ENCODE results near the gene MTUS2. TPM values are rescaled to one million over a fixed set of nuclear protein-coding genes. Genes with fewer than 3 reads are reported as not detected.

The MTUS2 gene
- total RNA-seq, 1 experiment from 2014 or later, result not detected

GRCh38 chr13:29402166-29402636, 582.1 kb downstream of the MTUS2 start:
- H3K4me2 ChIP-seq (ENCODE audit: low read length), result no peak overlapping the region
- ChIA-PET CTCF (interaction anchor here (0.6 kb wide), 1 partner anchor 163 kb away, joined by 4 read pairs; no protein-coding TSS in a partner anchor), POLR2A (ENCODE audit: unreplicated experiment) (no interaction called here)
- no peak overlapping the region for H3K27ac ChIP-seq (ENCODE audit: low read length)
- intact Hi-C loops (cut with micrococcal nuclease), result no loop called here
- H3K27me3 ChIP-seq (ENCODE audit: low read length), result peaks cover 39% of the 10 kb centered on the region
- ATAC-seq, result no peak
- H3K9me3 ChIP-seq (ENCODE audit: low read length), result no peaks in the 10 kb centered on the region
- no peaks in the 10 kb centered on the region for H4K20me1 ChIP-seq (ENCODE audit: low read length)
- H3K9ac ChIP-seq (ENCODE audit: low read length), result no peak overlapping the region
- peak; percentile 8 for DNase-seq
- no peak for TF ChIP-seq EZH2phosphoT487 (IDR thresholded peaks at IDR 0.05; ENCODE audit: borderline replicate concordance, low read length)
- TF ChIP-seq, protein P1, sequence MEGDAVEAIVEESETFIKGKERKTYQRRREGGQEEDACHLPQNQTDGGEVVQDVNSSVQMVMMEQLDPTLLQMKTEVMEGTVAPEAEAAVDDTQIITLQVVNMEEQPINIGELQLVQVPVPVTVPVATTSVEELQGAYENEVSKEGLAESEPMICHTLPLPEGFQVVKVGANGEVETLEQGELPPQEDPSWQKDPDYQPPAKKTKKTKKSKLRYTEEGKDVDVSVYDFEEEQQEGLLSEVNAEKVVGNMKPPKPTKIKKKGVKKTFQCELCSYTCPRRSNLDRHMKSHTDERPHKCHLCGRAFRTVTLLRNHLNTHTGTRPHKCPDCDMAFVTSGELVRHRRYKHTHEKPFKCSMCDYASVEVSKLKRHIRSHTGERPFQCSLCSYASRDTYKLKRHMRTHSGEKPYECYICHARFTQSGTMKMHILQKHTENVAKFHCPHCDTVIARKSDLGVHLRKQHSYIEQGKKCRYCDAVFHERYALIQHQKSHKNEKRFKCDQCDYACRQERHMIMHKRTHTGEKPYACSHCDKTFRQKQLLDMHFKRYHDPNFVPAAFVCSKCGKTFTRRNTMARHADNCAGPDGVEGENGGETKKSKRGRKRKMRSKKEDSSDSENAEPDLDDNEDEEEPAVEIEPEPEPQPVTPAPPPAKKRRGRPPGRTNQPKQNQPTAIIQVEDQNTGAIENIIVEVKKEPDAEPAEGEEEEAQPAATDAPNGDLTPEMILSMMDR (conservative IDR thresholded peaks at IDR 0.05; ENCODE audit: low read depth, low read length), result no peak
- TF ChIP-seq EZH2 (IDR thresholded peaks at IDR 0.05; ENCODE audit: low read length, unreplicated experiment), result no peak
- H3K4me3 ChIP-seq (ENCODE audit: low read length), result no peak overlapping the region
- no peaks in the 10 kb centered on the region for H3K79me2 ChIP-seq (ENCODE audit: low read length)
- no peaks in the 10 kb centered on the region for H3K9me2 ChIP-seq (replicated peaks; ENCODE audit: low read length)
- no peaks in the 10 kb centered on the region for H3K36me3 ChIP-seq (ENCODE audit: low read depth, low read length)
- no peak overlapping the region for H2AFZ ChIP-seq (ENCODE audit: low read length)
- BruUV-seq (replicated peaks), result no TSS peak
- no peaks in the 10 kb centered on the region for H3K4me1 ChIP-seq (ENCODE audit: insufficient read depth, low read length)
- no peaks in the 10 kb centered on the region for H3F3A ChIP-seq (ENCODE audit: low read length, unreplicated experiment)

DNA sequence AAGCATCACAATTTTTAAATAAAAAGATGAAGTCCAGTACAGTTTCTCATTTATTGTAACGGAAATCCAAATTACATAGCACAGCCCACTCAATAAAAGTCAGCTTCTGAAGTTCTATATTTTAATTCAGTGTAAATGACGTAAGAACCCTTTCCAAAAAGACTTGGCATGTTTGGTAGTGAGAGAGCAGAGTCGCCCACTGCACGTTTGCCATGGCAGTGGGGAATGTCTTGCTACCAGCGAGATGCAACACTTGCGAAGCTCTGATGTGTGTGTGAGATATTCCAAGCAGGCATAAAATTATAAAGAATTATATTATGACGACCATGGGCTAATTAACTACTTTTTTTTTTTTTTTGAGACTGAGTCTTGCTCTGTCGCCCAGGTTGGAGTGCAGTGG, 585.3 kb downstream of the MTUS2 start:
- Histone ChIP-seq H3K9me3 (ENCODE audit: low read length) (no peaks in the 10 kb centered on the region), H3K9me2 (replicated peaks; ENCODE audit: low read length) (no peaks in the 10 kb centered on the region), H3K4me2 (ENCODE audit: low read length) (no peak overlapping the region), H3K4me1 (ENCODE audit: insufficient read depth, low read length) (no peaks in the 10 kb centered on the region), H4K20me1 (ENCODE audit: low read length) (no peaks in the 10 kb centered on the region), H3K9ac (ENCODE audit: low read length) (no peak overlapping the region), H3K36me3 (ENCODE audit: low read depth, low read length) (no peaks in the 10 kb centered on the region), H3K27me3 (ENCODE audit: low read length) (peaks cover 26% of the 10 kb centered on the region), H3K4me3 (ENCODE audit: low read length) (no peak overlapping the region), H3F3A (ENCODE audit: low read length, unreplicated experiment) (no peaks in the 10 kb centered on the region), H3K27ac (ENCODE audit: low read length) (no peak overlapping the region), H2AFZ (ENCODE audit: low read length) (no peak overlapping the region), H3K79me2 (ENCODE audit: low read length) (no peaks in the 10 kb centered on the region)
- no TSS peak for BruUV-seq (replicated peaks)
- POLR2A ChIA-PET (ENCODE audit: unreplicated experiment), result no interaction called here
- CTCF ChIA-PET, result no interaction called here
- TF ChIP-seq EZH2 (IDR thresholded peaks at IDR 0.05; ENCODE audit: low read length, unreplicated experiment) (no peak), EZH2phosphoT487 (IDR thresholded peaks at IDR 0.05; ENCODE audit: borderline replicate concordance, low read length) (no peak)
- TF ChIP-seq, protein P1 (conservative IDR thresholded peaks at IDR 0.05; ENCODE audit: low read depth, low read length), result no peak
- no peak for DNase-seq
- intact Hi-C loops (cut with micrococcal nuclease), result no loop called here
- no peak for ATAC-seq

GRCh38 chr13:29411481-29411880, 591.3 kb downstream of the MTUS2 start:
- ATAC-seq (no peak), DNase-seq (peak; percentile 14)
- H3F3A ChIP-seq (ENCODE audit: low read length, unreplicated experiment), result no peaks in the 10 kb centered on the region
- BruUV-seq (replicated peaks), result no TSS peak
- intact Hi-C loops (cut with micrococcal nuclease), result no loop called here
- H3K4me2 ChIP-seq (ENCODE audit: low read length), result no peak overlapping the region
- H3K79me2 ChIP-seq (ENCODE audit: low read length), result no peaks in the 10 kb centered on the region
- H2AFZ ChIP-seq (ENCODE audit: low read length), result no peak overlapping the region
- no peaks in the 10 kb centered on the region for H3K36me3 ChIP-seq (ENCODE audit: low read depth, low read length)
- H3K4me3 ChIP-seq (ENCODE audit: low read length), result no peak overlapping the region
- H3K27ac ChIP-seq (ENCODE audit: low read length), result no peak overlapping the region
- TF ChIP-seq, protein P1 (conservative IDR thresholded peaks at IDR 0.05; ENCODE audit: low read depth, low read length), result no peak
- TF ChIP-seq EZH2phosphoT487 (IDR thresholded peaks at IDR 0.05; ENCODE audit: borderline replicate concordance, low read length) (no peak), EZH2 (IDR thresholded peaks at IDR 0.05; ENCODE audit: low read length, unreplicated experiment) (no peak)
- POLR2A ChIA-PET (ENCODE audit: unreplicated experiment), result no interaction called here
- H4K20me1 ChIP-seq (ENCODE audit: low read length), result no peaks in the 10 kb centered on the region
- H3K4me1 ChIP-seq (ENCODE audit: insufficient read depth, low read length), result no peaks in the 10 kb centered on the region
- no peaks in the 10 kb centered on the region for H3K9me2 ChIP-seq (replicated peaks; ENCODE audit: low read length)
- CTCF ChIA-PET, result no interaction called here
- 0 out of 2 replicates have a peak, but pooled peaks cover under 1% of the 10 kb centered on the region for H3K27me3 ChIP-seq (ENCODE audit: low read length)
- no peaks in the 10 kb centered on the region for H3K9me3 ChIP-seq (ENCODE audit: low read length)
- no peak overlapping the region for H3K9ac ChIP-seq (ENCODE audit: low read length)
